Hematopoietic multipotent progenitor cell treated with erythropoietin and hydrocortisone succinate and interleukin-3 and kit ligand, for 17 days (in vitro differentiated cells): ENCODE measurements around the gene EHD1.

ENCODE experiments used
- DNase-seq: peaks from one replicate; pipeline ENCODE4 v3.0.0-alpha.2; 2015; ENCODE audit warnings: low spot score

EHD1 gene

DNA sequence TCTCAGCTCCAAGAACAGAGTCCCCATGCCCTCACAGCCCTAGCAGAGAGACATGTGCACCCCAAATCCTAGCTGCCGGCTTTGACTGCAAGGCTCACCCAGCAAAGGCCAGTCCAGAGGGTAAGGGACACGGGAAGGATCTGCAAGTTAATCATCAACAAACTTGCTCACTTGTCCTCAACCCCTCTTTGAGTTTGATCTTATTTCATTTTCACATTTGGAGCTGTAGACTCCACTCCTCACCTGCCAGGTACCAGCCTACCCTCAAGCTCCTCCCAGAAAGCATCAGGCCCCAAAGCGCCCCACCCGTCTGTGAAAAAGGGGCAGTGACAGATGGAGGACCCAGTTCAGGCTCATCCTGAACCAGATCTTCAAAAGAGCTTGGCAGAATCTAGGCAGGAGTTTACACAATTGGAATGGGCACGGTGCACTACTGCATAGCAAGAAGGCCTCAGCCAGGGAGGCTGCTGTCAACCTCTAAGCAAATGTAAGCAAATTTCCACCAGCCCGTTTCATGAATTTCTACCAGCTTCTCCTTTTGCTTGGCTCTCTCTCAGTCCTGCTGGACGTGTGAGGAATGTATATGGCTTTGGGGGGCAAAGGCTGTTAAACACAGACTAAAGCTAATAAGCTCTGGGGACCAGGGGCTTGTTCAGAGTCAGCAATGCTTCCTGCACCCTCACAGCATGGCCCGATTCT is 5.5 kb downstream of the EHD1 start:
- no peak for DNase-seq

DNA sequence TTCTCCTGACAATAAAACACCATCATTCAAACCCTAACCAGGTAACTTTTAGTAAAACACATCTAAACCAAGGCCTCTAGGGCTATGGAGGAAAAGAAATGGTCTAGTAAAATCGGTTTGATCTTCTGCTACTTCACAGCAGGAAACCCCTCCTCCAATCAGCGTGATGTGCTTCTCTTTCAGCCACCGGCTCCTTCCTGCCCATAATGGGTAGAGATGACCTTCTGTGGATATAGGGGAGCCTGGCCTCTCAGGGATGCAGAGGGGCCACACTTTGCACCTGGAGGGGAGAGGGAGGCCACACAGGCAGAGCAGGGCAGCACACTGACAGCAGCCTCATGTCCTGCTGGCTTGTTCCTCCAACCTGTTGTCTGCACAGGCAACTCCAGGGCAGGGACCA is 6.9 kb downstream of the EHD1 start:
- no peak for DNase-seq

DNA sequence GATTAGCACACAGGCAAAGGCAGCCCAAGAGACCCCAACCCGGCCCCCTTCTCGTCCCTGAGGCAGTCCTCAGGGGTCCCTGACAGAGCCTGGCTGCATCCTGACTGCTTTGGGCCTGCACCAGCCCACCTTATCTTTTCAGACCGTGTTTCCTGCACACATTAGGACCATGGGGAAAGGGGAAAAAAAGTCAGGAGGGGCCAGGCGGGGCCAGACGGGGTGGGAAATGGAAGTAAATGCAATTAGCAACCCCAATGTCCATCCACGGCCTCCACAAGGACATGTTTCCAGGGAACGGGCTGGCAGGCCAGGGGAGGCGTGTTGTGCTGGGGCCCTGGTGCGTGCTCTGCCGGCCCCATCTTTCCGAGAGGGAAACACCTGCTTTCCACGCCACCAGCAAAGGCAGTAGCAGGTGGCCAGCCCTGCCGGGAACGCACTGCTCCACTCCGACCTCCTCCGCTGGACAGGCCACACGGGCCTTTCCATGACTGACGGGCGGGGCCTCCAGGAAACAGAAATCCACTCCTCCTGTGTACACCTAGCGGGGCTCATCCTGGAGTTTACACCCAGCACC is 7.4 kb downstream of the EHD1 start:
- no peak for DNase-seq

DNA sequence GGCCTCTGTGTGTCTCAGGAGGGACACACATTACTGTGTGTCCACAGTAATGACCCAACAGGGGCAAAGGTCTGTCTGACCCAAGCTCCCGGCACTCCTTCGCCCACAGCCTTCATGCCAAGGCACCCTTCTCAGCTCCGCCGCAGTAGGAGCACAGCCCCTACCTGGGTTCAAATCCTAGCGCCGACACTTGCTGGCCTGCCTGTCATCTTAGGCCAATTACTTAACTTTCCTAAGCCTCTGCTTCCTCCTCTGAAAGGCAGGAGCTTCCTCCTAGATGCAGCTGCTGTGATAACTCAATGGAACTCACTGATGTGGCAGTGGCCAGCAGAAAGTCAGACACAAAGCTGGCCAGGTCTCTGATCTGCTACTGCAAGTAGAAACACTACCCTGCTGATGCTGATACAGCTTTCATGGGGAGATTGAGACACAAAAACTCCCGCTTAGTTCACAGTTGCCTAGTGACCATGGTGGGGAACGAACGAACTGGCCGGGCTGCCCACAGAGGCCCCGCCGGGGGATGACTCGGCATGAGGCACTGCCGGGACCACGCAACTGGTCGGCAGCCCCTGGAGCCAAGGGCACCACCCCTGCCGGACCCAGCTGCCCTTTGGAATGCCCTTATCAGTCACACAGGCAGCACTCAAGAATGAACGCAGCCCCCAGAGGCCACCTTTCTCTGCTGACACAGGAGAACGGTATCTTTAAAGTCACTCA is 8.1 kb downstream of the EHD1 start:
- no peak for DNase-seq

DNA sequence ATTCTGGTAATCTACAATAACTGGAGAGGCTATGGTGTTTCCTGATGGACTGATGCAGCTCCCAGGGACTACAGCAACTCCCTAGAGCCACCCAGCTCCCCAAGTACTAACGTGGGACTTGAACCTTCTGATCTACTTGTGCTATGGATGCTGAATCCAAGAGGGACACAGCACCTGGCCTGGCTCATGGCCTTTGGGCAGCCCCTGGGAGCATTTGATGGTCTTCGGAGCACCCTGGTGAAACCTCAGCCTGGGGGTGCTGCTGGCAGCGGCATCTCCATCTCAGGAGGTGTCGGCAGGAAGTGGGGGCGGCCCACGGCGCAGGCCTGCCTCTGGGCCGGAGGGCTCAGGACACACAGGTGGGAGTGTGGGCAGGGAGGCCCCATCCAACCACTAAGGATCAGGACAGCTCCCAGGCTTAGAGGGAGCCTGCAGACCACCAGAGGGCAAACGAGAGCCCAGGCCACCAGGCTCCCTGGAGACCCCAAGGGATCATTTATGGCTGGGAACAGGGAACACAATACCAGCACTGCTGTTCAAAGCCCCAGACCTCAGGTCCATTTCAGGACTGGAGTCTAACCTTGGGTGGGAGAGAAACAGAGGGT is 8.7 kb downstream of the EHD1 start:
- no peak for DNase-seq

DNA sequence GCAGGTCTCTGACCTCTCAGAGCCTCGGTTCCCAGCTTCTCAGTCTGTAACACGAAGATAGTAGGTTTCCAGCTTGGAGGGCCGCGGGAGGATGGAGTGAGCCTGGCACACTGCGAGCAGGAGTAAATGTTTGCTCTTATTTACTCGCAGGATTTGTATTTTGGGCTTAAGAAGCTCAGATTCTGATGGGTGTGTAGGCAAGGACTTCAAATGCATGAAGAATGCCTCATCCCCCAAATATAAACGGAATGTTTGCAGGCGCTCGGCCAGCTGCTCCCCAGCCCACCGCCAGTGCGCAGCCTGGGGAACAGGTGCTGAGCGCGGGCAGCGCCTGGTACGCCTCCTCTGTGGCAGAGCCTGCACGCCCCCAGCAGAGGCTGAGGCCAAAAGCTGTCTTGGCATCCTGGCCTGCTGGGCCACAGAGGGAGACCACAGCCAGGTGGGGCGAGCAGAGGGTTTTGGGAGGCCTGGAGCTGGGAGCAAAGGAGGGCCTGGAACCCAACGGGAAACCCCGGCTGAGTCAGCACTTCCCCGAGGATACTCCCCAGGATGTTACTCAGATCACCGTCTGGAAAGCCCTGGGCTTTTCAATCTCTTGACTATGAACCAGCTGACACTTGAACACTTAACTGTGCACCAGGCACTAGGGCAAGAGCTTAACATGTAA is 9.4 kb downstream of the EHD1 start:
- no peak for DNase-seq

DNA sequence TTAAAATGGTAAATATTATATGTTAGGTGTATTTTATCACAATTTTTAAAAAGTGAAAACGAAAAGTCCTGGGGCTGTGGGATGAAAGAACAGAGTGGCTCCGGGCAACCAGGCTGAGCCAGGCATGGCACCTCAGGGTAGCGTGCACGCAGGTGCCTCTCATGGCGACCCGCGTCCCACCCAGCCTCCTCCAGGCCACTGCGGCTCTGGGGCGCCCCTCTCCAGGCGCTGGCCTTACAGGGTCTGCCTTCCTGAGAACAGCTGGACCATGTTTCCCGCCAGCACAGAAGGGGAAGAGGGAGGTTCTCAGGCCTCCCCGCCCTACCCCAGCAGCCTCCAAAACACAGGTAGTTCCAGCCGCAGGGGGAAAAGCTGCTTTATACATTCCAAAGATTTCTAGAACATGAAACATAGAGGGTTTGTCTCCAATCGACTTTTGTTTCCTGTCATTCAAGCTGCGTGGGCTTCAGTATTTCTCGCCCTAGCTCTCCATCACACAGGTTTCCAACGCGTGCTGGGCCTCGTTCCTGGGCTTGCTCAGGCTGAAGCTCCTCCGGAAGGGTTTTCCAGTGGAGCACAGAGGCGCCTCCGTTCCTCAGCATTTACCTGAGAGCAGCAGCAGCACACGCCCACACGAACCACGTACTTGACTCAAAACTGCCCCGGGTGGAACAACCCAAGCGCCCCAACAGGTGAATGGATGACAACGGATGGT is 10.5 kb downstream of the EHD1 start:
- DNase-seq = no peak

DNA sequence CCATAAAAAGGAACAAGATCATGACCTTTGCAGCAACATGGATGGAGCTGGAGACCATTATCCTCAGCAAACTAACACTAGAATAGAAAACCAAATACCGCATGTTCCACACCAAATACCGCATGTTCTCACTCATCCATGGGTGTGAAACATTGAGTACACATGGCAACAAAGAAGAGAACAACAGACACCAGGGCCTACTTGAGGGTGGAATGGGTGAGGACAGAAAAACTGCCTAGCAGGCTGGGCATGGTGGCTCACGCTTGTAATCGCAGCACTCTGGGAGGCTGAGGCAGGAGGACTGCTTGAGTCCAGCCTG is 12.3 kb downstream of the EHD1 start:
- no peak for DNase-seq

DNA sequence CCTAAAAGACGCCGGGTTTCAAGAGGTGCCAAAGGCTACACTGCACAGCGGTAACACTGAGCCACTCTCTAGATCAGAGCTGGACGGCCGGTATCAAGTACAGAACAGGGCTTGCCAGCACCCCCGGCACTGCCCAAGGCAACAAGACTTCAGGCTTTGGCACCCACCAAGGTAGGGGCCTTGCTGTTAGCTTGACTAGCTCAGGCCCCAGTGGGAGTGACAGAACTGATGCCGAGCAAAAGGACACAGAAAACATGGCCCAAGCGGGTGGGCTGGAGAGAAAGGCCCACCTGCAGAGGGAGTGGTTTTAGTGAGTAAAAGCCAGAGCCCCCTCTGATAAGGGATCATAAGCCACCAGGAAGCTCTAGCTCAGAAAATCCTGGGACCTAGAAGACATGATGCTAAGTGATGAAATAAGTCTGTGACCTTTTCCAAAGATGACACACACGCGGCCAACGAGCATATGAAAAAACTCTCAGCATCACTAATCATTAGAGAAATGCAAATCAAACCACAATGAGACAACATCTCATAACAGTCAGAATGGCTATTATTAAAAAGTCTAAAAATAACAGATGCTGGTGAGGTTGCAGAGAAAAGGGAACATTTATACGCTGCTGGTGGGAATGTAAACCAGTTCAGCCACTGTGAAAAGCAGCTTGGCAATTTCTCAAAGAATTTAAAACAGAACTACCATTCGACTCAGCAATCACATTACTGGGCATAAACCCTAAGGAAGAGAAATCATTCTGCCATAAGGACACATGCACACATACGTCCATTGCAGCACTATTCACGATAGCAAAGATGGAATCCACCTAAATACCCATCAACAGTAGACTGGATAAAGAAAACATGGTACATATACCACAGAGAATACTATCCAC is 12.9 kb downstream of the EHD1 start:
- no peak for DNase-seq

DNA sequence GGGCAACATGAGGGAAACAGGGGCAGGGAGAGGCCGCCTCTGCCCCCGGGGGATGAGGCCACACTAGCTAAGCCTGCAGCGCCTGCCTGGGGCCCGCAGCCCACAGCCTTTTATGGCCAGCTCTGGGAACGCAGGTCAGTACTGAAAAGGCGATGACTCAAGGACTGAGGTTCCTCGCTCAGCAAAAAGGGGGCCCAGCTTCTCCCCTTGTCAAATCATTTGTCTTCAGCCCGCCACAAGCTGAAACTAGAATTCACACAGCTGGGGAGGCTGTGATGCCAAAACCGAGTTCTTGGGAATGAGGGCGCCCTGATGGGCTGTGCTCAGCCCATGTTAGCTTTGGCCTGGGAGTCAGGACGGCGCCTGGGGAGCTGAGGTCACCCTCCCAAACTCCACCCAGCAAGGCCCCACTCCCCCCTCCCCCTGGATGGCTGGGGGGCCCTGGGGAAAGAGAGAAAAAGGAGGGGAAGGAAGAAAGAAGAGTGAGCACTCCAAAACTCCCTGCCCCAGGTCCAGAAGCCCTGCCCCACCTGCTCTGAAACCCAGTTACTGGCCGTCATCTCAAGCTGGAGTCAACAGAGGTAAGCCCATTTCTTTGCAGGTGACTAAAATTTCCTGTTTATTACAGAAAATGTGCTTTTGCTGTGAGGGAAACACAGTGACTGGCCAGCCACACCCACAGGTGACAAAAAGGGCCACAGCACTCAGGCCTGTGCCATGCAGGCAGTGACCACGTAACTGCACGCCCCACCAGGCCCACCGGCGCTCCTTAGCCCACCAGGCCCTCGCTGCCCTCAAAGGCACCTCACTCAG is 13.7 kb downstream of the EHD1 start:
- DNase-seq = no peak

DNA sequence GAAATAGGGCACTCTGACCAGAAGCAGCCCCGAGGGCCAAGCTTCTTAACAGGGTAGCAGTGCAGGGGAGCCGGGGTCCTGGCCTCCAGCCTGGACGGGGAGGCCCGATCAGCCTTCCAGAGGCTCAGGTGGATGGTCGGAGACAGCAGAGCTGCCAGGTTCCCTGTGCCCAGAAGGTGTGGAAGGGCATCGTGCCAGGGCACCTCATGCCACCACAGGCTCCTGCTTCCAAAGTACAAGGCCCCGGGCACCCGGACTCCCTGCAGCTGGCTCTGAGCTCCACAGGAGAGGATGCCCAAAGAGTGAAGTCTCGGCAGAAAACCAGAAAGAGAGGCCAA is 14.3 kb downstream of the EHD1 start:
- no peak for DNase-seq

DNA sequence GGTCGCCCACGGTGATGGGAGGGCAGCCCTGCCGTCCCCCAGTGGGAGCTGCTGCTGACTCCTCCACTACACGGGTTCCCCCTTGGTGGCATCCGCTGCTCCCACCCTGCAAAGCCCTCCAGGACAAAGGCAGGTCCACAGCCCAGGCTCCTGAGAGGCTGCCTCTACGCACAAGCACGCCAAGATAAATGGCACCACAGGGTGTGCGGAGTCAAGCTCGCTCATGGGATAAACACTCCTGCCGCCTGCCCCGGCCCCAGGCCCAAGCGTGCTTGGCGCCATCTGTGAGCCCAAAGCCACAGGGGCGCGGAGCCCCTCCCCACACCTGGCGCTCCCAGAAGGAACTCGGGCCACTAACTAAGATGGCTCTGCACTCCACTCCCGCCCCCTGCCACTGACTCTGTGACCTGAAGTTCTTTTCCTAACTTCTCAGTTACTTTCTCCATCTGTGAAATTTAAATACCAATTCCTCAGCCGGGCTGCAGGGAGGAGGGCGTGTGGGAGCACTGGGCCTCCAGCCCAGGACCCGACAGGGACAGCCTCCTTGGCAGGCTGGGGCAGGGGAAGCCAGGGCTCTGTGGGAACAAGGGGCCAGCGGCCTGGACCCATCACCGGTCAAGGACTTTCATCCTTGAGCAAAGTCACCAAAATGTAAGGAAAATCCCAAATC is 14.9 kb downstream of the EHD1 start:
- no peak for DNase-seq

DNA sequence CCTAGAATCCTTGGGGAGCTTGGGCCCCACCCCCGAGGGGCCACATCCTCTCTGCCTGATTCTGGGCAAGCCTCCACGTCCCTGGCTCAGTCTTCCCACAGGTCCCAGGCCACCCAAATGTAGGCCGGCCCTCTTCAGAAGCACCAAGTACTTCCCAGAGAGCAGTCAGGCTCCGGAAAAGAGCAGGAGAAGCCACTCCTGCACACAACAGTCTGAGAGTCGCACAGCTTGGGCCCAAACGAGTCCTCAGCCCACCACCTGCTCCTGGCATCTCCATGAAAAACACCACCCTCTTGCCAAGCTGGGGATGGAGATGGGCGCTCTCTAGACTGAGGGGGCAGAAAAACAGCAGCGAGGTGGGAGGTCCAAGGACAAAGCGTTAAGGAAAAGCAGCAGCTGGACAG is 15.4 kb downstream of the EHD1 start:
- no peak for DNase-seq

DNA sequence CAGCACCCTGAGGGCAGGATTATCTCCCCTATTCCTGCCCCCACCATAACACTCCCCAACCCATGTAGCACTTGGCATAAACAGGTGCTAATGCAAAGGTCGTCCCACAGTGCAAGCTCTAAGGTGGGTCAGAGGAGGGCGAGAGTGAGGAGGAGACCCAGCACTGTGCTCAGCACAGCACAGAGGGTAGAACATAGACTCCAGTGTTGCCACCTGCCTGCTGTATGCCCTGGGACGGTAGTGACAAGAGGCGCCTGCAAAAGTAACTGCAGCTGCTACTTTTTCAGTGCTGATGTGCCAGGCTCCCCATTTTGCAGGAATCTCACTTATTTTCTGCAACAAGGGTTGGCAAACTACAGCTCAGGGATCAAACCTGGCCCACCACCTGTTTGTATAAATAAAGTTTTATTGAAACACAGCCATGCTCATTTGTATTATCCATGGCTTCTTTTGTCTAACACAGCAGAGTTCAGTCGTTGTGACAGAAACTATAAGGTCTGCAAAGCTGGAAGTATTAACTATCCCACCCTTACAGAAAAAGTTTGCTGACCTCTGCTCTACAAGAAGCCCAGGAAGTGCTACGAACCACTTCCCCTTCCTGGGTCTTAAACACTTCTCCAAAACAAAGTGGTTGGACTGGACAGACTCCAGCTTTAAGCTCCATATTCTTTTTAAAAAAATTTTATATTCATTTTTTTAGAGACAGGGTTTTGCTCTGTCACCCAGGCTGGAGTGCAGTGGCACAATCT is 17.0 kb downstream of the EHD1 start:
- DNase-seq = no peak

DNA sequence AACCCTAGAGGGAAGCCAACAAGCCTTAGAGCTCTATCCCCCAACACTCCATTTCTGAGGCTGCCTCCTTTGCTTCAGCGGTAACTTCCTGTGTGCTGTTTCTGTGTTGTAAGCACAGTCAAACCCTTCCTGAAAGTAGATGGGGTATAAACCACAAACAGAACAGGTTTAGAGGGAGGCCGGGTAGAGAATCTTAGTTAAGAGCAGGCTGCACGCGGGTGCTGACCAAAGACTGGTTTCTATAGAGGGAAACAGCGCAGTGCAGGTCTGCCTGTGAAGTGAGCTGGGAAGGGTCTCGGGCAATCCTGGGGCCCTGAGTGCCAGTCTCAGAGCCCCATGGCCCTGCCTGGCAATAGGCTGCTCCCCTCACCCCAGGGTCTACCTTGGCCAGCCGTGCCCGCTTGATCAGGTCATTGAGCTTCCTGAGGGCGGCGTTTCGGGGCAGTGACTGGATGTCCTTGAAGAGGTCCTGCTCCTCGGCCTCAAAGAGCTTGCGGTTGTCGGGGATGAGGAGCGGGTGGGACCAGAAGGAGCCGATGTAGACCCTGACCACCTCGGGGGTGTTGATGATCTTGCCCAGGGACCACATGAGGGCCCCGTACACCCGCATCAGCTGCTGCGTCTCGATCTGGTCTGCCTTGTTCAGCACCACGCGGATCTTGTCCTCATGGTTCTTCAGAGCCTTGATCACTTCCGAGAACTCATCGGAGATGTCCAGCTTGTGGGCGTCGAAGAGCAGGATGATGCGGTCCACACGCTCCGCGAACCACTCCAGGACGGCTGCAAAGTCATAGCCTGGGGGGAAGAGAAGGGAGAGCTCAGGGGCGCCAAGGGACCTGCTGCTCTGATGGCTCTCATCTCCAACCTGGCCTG is 18.6 kb downstream of the EHD1 start:
- no peak for DNase-seq

DNA sequence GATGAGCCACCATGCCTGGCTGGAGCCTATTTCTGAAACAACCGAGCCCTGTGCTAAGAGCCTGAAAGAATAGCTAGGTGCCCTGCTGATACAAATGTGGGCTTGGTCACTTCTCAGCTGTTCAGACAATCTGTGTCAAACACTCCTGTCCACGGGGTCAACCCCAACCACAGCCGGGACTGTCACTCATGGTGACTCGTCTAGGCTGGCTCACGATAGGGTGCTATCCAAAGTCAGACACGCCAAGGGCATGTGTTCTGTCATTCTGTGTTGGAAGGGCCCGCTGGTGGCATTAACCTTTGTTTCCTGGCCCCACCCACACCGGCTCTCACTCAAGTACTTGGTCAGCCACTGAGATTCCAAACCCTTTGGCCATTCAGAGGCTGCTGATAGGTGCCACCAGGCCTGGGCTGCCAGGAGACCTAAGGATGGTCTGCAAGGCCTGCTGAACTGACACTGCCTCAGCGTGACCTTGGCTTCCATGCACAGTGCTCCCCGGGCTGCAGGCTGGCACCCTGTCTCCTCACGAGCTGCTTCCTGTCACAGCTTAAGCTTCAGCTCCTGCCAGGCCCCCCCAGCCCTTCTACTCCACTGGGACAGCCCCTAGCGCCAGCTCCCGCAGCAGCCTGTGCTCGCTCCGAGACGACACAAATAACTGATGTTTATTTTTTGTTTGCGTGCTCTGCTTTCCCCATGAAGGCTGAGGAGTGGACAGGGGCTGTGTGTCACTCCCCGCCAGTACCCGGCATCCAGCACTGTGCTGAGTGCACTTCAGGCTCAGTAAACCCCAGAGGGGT is 19.8 kb downstream of the EHD1 start:
- no peak for DNase-seq

DNA sequence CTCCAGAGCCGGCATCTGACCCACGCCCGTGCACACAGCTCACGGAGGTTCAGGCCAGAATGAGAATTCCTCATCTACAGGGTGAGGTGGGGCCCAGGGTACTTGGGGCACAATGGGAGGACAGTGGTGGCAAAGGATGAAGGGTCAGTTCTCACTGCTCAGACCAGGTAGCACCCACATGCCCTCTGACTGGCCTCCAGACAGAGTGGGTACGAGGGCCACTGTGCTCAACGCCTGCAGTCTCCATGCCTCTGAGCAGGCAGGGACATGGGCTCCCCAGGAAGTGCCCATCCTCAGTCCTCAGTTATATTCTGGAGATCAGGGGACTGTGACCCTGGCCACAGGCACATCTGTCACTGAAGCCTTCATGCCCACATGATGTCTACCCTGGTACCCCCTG is 20.9 kb downstream of the EHD1 start:
- no peak for DNase-seq
